CD4-positive, alpha-beta T cell treated with Interferon gamma for 1 hour (primary cell): ENCODE data around the gene OR2G6.
"Not testable (repeated sequence)": the region's sequence is repeated elsewhere in the genome, so short reads cannot be mapped to it uniquely, and the experiment has no call there.

Experiments used
- DNase-seq: peaks from one replicate; pipeline ENCODE4 v3.0.0-alpha.2; 2020

The OR2G6 gene

GRCh38 chr1:248507773-248508172 lies at the start of gene OR2G6:
Gene OR2G6, plus strand, starts transcription at chr1:248508073. Its CDS starts 13,574 bp downstream, at chr1:248521647.
- not testable (repeated sequence) for DNase-seq

- not testable (repeated sequence) for DNase-seq
Measured at GRCh38 chr1:248459117-248459516, 48.8 kb upstream of the OR2G6 start.

DNA sequence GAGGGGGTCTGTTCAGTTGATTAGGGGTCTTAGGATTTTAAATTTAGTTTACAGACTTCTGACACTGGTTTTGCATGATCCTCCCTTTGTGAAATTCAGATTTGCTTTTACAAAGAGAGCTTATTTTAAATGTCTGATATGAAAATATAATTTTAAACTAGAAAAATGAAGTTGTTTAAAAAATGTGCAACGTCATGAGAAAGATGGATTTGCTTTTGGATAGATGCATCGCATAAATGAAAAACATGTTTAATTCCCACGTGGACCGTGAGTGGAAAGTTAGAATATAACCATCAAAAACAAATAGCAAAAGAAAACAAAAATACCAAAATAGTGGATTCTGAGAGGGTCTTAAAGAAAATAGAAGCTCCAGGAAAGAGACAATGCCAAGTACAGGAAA lies 36.7 kb upstream of the OR2G6 start:
- DNase-seq = no peak

- DNase-seq = not testable (repeated sequence)
Measured at GRCh38 chr1:248472111-248472510, 35.8 kb upstream of the OR2G6 start.

DNA sequence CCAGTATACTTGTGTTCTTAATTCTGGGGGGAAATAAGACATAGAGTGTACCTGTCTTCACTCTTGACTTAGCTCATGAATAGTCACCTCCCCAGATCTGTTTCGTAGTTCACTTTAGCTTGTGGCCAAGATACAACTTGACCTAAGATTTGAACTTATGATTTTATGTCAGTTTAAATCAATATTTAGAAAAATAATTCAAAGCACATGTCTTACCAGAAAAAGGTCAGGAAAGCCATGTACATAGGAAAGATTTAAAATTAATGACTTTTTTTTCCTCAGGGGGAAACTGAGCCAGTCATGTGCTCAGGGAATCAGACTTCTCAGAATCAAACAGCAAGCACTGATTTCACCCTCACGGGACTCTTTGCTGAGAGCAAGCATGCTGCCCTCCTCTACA lies 34.8 kb upstream of the OR2G6 start, which contains the start of gene OR2T3:
TSS of gene OR2T3 (plus strand) at position 301 of the 400 bp plus-strand sequence. CDS start at position 301, 0 bp downstream.
- DNase-seq = not testable (repeated sequence)

GRCh38 chr1:248475660-248476059 lies 32.2 kb upstream of the OR2G6 start:
- not testable (repeated sequence) for DNase-seq

DNA sequence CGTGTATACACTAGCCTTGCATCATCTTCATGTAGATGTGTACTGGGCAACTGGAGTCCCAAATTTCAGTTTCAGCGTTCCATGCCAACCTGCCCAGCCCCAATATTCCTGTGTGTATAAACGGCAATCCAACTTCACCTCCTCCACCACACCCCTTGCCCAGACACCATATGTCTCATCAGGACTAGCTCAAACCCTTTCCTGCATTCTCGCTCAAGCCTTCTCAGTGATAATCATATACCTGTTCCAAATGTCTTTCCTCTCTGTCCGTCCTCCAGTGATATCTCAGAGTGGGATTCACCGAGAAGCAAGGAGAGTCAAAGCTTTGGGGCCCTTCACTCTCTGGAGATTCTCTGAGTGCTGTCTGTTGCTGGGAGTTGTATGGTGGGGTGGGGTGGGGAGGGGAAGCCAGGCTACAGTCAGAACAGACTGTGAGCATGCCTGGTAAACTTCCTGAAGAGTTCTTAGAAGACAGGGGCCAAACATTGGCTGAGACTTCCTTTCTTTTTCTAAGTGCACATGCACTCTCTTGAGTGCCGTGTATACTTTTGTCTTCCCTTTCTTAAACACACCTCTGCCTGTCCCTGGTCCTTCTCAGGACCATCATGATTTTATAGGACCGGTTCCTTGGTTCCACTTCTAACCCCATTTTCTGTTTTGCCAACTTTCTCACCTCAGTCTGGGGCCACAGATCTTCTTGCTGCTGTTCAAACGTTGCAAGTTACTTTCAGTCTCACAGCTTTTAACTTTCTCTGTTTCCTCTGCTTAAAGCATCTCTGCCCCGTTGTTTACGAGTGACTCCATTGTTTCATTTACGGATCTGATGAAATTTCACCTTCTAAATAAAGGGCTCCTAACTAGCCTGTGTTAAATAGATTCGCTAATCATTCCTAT lies 25.9 kb upstream of the OR2G6 start:
- not testable (repeated sequence) for DNase-seq

DNA sequence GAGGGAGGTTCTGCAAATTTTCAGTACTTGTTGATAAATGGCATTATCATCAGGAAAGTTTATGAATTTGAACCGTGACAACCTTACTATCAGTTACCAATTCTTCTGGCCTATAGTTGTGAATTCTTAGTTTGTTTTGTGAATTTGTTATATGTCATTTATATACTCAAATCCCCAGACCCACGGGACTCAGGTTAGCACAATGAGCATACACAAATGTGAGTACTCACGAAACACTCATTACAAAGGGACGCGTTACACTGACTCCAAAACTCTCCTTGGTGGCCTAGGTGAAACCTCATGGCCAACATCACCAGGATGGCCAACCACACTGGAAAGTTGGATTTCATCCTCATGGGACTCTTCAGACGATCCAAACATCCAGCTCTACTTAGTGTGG lies 19.6 kb upstream of the OR2G6 start, which contains the start of gene OR2T5:
TSS of gene OR2T5 (plus strand) at position 301 of the 400 bp plus-strand sequence. CDS start at position 301, 0 bp downstream.
- DNase-seq = not testable (repeated sequence)

DNA sequence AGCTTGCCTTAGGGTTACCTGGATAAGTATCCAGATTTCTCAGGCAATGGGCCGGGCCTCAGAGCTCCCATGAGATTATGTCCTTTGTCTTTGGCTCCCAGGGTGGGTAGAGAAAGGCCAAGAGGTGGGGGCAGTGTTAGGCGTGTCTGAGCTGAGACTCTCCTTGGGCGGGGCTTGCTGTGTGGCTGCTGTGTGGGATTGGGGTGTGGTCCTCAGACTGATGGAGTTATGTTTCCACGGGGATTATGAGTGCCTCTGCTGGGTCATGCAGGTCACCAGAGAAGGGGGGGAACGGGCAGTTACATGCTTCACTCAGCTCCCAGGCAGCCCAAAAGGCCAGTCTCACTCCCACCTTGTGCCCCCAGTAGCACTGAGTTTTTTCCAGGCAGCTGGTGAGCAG lies 11.2 kb upstream of the OR2G6 start:
- not testable (repeated sequence) for DNase-seq

GRCh38 chr1:248500305-248501035 lies 7.4 kb upstream of the OR2G6 start:
- not testable (repeated sequence) for DNase-seq

DNA sequence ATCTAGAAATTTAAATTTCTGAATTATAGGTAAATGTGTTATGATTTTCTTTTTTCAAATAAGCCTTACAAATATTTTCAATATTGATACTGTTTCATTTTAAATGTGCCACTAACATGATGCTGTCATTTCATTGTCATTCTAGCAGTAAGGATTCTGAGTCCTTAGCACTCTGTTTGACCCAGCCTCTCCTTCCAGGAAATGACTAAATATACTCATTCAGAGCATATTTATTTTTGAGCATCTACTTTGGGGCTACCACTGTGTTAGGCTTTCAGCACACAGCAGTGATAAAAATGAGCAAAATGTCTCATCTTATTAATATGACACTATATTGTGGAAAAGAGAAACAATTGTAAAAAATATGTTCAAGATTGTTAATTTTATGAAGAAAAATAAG lies 2.3 kb downstream of the OR2G6 start:
- DNase-seq = not testable (repeated sequence)

GRCh38 chr1:248521856-248522255 lies 14.0 kb downstream of the OR2G6 start:
- DNase-seq = no peak

DNA sequence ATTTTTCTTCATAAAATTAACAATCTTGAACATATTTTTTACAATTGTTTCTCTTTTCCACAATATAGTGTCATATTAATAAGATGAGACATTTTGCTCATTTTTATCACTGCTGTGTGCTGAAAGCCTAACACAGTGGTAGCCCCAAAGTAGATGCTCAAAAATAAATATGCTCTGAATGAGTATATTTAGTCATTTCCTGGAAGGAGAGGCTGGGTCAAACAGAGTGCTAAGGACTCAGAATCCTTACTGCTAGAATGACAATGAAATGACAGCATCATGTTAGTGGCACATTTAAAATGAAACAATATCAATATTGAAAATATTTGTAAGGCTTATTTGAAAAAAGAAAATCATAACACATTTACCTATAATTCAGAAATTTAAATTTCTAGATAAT lies 29.6 kb downstream of the OR2G6 start:
- not testable (repeated sequence) for DNase-seq

- not testable (repeated sequence) for DNase-seq
Measured at GRCh38 chr1:248547383-248547782, 39.5 kb downstream of the OR2G6 start.

GRCh38 chr1:248551027-248551426 lies 43.2 kb downstream of the OR2G6 start:
- not testable (repeated sequence) for DNase-seq

GRCh38 chr1:248562672-248563071 lies 54.8 kb downstream of the OR2G6 start, which contains the start of gene OR2T29:
Gene OR2T29, minus strand, starts transcription at chr1:248562772. Its CDS starts 3,281 bp downstream, at chr1:248559491.
- DNase-seq = not testable (repeated sequence)

- not testable (repeated sequence) for DNase-seq
Measured at GRCh38 chr1:248565530-248566373, 57.9 kb downstream of the OR2G6 start.

DNA sequence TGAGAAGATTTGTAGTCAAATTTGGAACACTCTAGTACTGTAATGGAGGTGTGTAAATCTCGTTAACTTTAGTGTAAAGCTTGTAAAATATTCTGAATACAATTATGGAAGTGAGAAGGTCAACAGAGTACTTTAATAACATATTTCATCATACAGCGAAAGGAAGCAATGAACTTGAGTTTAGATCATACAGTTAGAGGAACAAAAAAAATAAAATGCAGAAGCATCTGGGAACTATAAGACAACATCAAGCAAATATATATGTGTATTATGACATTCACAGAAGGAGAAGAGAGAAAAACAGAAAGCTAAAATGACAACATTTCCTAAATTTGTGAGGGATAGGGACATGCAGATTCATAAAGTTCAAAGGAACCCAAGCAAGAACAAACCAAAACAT lies 61.2 kb downstream of the OR2G6 start:
- not testable (repeated sequence) for DNase-seq

GRCh38 chr1:248570811-248571210 lies 62.9 kb downstream of the OR2G6 start:
- not testable (repeated sequence) for DNase-seq

GRCh38 chr1:248572049-248572448 lies 64.2 kb downstream of the OR2G6 start:
- DNase-seq = not testable (repeated sequence)

DNA sequence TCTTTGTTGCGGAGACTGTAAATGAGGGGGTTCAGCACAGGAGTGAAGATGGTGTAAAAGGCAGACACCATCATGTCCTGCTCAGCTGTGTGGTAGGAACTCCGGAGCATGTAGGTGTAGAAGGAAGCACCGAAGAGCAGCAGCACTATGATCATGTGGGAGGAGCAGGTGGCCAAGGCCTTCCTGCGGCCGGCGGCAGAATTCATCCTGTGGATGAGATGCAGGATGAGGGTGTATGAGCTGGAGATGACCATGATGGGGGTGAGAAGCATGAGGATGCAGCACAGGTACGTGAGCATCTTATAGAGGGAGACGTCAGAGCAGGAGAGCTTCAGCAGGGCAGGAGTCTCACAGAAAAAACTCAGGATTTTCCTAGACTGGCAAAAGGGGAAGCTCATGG lies 66.0 kb downstream of the OR2G6 start:
- not testable (repeated sequence) for DNase-seq

DNA sequence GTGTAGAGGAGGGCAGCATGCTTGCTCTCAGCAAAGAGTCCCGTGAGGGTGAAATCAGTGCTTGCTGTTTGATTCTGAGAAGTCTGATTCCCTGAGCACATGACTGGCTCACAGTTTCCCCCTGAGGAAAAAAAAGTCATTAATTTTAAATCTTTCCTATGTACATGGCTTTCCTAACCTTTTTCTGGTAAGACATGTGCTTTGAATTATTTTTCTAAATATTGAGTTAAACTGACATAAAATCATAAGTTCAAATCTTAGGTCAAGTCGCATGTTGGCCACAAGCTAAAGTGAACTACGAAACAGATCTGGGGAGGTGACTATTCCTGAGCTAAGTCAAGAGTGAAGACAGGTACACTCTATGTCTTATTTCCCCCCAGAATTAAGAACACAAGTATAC lies 66.8 kb downstream of the OR2G6 start, which contains the start of gene OR2T34:
TSS of gene OR2T34 (minus strand) at position 101 of the 400 bp plus-strand sequence. CDS start at position 101, 0 bp downstream.
- DNase-seq = not testable (repeated sequence)
